KOPT-K1 (cell line): ENCODE data around the gene OSER1.
"Not testable (repeated sequence)": the region's sequence is repeated elsewhere in the genome, so short reads cannot be mapped to it uniquely, and the experiment has no call there.

Source experiments
- H3K27ac ChIP-seq: fragments of 200-600 bp; sonication (generic); 2 replicates; pipeline ENCODE4 v1.5.1; 2016; ENCODE audit warnings: antibody characterized with exemption, mild to moderate bottlenecking, low read depth, low read length; ENCODE audit not compliant: poor library complexity, severe bottlenecking
- H3K36me3 ChIP-seq: fragments of 200-600 bp; sonication (generic); 2 replicates; pipeline ENCODE4 v1.5.1; 2017; ENCODE audit warnings: antibody characterized with exemption, mild to moderate bottlenecking, low read length, moderate library complexity; ENCODE audit not compliant: insufficient read depth
- H3K9me3 ChIP-seq: fragments of 200-600 bp; sonication (generic); 2 replicates; pipeline ENCODE4 v1.5.1; 2017; ENCODE audit warnings: antibody characterized with exemption, low read length, mild to moderate bottlenecking; ENCODE audit not compliant: insufficient read depth, poor library complexity, severe bottlenecking

OSER1 gene

DNA sequence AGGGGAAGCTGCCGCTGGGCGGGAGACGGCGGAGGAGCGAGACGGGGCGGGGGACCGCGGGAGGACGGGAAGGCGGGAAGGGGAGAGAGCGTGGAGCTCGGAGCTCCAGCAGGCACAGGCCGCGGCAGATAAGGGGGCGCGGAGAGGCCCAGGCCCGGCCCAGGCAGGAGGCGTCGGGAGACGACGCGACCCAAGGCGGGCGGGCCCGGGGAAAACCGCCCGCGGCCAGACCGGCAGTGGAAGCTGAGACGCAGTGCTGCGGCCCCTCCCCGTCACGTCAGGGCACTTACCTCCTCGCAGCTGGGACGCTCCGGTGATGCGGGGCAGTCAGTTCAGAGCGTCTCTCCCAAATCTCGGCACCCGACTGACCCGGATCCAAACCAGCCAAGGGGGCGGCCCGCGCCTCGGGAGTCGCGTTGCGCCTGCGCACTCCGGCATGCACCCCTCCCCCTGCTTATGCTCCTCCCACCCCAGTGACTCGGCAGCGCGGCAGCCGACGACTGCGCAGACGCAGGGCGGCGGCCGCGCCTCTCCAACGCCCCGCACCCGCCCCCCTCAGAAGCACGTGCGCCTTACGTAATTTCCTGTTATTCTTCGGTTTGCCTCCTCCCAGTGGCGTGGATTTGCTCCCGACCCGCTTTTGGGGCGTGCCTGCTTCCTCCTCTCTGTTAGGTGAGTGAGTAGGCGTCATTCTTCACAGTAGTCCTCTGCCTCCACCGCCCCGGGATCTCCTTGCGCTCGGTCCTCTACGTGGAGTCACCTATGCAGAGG lies at the start of gene OSER1:
Gene OSER1, minus strand, starts transcription at position 366 of the 771 bp plus-strand sequence. CDS start 3,814 bp downstream, outside the sequence.
- Histone ChIP-seq H3K9me3 (no peaks in the 10 kb centered on the region), H3K36me3 (peaks cover 10% of the 10 kb centered on the region), H3K27ac (peak within 1 kb of the TSS; percentile 60)

DNA sequence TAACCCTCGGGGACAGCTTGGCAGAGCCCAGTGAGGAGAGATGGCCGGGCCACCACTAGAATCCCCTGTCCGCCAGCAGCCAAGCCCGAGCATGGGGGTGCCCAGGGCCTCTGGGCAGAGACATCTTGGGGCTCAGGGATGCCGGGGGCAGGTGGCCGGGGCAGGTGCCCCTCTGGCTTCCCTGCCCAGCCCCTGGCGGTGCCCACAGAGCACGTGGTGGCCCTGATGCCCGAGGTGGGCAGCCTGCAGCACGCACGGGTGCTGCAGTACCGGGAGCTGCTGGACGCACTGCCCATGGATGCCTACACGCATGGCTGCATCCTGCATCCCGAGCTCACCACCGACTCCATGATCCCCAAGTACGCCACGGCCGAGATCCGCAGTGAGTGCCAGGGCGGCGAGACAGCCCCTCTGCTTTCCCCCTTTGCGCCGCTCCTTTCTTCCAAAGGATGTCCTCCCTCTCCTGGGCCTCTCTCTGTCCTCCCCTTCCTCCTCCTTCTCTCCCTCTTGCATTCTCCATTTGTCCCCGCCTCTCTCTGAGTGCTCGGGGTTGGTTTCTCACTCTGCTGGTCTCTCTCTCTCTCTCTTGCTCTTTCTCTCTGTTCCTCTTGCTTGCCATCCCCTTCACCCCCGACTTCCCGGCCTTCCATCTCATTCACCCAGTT lies 47.8 kb upstream of the OSER1 start:
- Histone ChIP-seq H3K27ac (no peak overlapping the region), H3K9me3 (no peaks in the 10 kb centered on the region), H3K36me3 (no peaks in the 10 kb centered on the region)

DNA sequence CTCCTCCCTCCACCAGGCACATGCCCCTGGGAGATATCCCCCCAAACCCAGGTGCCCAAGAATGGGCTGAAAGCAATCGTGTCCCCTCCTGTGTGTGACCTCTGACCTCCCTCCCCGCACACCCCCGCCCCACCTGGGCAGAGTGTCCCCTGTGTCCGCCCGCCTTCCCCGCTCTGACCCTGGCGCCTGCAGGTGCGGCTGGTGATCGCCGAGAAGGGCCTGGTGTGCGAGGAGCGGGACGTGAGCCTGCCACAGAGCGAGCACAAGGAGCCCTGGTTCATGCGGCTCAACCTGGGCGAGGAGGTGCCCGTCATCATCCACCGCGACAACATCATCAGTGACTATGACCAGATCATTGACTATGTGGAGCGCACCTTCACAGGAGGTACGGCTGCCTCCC lies 46.4 kb upstream of the OSER1 start:
- H3K27ac ChIP-seq = no peak overlapping the region
- H3K9me3 ChIP-seq = no peaks in the 10 kb centered on the region
- H3K36me3 ChIP-seq = no peaks in the 10 kb centered on the region

DNA sequence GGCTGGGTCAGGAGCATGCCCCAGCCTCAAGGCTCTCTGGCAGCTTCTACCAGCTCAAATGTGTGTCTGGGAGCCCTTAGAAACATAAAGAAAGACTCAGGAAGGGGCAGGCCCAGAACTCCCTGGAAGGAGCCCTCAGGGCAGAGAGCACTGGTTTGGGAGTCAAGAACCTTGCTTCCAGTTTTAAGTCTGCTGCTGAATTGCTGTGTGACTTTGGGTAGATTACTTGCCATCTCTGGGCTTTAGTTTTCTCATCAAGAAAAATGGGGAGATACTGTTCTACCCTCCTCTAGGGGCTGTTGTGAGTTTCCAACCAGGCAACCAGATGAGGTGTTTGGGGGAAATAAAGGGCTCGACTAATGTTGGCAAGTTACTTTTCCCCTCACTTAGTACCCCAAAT lies 45.4 kb upstream of the OSER1 start:
- no peak overlapping the region for H3K27ac ChIP-seq
- no peaks in the 10 kb centered on the region for H3K36me3 ChIP-seq
- H3K9me3 ChIP-seq = no peaks in the 10 kb centered on the region

DNA sequence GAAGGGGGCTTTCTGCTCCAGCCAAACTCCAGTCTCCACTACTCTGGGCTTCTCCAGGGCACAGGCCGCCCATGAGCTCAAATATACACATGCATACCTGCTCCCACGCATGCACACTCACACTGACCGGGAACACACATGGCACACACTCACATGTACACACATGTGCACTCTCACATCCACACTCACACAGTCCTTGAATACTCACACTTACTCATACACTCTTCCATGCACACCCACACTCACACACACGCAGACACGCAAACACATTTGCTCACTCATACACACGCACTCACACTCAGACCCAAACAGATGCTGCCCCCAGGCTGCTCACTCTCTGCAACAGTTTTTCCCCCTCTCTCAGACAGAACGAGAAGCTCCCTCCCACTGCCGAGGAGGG lies 43.5 kb upstream of the OSER1 start:
- Histone ChIP-seq H3K36me3 (no peaks in the 10 kb centered on the region), H3K9me3 (no peaks in the 10 kb centered on the region)

DNA sequence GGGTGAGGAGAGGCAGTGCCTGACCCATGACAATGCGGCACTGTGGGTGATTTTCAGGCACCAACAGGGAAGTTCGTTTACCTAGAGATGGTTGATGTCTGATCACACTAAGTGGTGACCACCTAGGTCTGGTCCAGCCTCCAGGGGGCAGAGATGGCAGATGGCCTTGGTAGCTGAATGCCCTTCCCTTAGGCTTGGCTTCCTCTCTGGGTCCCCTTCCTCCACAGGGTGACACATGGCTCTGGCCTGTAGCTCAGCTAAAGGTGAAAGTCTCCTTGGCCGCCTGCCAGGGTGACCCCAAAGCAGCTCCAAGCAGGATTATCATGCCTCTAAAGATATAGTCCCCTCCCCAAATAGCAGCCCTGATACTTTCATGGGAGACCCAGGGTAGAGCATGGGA lies 43.0 kb upstream of the OSER1 start:
- Histone ChIP-seq H3K27ac (no peak overlapping the region), H3K9me3 (no peaks in the 10 kb centered on the region), H3K36me3 (no peaks in the 10 kb centered on the region)

More for the DNA sequence above, 43.5 kb upstream of the OSER1 start:
- no peak overlapping the region for H3K27ac ChIP-seq

DNA sequence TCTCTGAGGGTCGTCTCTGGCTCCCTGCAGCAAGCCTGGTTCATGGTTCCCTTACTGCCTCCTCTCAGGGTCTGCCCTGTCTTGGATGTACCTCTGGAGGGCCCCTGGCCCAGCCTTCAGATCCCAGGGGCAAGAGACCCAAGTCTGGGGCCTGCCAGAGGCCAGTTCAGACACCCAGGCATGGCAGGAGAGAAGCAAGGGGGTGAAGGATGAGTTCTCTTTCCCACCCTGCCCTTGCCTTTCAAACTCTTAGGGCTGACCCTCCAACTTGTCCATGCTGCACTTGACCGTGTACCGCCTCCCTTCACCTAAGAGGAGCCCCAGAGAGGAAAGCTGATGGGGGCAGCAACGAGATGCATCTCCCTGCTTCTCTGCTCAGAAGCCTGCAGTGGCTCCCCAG lies 40.7 kb upstream of the OSER1 start:
- no peak overlapping the region for H3K27ac ChIP-seq
- H3K9me3 ChIP-seq = no peaks in the 10 kb centered on the region

DNA sequence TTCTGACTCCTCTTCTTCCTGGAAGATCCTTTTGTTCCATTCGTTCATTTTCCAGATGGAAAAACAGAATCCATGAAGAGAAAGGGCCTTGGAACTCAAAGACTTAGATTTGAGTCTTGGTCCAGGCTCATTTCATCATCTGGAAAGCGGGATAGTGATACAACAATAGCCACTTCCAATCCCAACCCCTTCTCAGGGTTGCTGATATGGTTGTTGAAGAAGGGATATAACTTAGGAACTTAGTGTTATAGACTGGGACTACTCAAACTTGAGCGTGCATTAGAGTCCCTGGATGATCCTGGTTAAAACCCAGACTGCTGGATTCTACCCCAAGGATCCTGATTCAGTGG lies 37.8 kb upstream of the OSER1 start:
- no peaks in the 10 kb centered on the region for H3K36me3 ChIP-seq
- H3K27ac ChIP-seq = no peak overlapping the region
- H3K9me3 ChIP-seq = no peaks in the 10 kb centered on the region

More for the DNA sequence above, 40.7 kb upstream of the OSER1 start:
- no peaks in the 10 kb centered on the region for H3K36me3 ChIP-seq

DNA sequence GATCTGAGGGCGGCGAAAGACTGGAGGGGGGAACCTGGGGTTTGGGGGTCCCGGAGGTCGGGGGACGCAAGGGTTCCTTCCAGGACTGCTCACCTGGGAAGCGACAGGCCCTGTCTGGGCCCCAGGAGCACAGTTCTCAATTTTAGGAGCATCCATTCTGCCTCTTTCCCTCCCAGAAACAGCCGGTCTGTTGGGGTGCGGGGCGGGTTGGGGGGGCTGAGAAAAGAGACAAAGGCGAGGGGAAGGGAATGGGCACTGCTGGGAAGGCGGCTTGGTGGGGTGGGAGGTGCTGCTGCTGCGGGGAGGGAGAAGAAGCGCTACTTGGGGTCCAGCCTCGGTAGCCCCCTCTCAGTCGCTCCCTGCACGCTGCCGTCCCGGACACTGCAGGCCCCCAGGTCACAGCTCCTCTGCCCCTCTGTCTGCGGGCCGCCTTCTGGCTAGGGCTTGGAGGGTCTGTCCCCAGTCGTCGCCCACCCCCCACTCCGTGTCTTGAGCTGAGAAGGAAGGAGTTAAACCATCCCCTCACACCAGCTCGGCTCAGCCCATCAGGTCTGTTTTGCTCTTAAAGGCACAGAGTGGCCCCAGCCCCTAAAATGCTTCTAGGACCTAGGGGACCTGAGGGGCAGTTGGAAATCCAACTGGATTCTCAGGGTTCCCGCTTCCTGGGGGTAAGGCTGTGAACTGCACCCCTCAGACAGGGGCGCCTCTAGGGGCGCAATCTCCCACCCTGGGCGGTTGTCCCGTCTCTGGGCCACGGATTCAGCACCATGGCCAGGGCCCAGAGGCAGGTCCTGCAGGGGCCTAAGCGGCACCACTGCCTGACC lies 37.2 kb upstream of the OSER1 start:
- Histone ChIP-seq H3K27ac (no peak overlapping the region), H3K36me3 (no peaks in the 10 kb centered on the region), H3K9me3 (no peaks in the 10 kb centered on the region)

DNA sequence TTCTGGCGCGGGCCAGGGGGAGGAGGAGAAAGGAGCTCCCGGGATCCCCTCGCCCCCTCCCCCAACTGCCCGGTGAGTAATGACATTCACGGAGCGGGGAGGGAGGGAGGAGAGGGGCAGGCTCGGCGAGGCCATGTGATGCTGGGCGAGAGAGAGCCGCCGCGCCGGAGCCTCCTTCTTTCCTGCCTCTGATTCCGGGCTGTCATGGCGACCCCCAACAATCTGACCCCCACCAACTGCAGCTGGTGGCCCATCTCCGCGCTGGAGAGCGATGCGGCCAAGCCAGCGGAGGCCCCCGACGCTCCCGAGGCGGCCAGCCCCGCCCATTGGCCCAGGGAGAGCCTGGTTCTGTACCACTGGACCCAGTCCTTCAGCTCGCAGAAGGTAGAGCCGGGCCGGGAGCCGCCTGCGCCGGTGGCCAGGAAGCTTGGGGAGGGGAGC lies 36.6 kb upstream of the OSER1 start, which contains the start of gene GDAP1L1:
Gene GDAP1L1, plus strand, starts transcription at position 178 of the 441 bp plus-strand sequence. Its CDS starts 27 bp downstream, at position 205.
- Histone ChIP-seq H3K36me3 (no peaks in the 10 kb centered on the region), H3K27ac (no peak within 1 kb of the TSS), H3K9me3 (peaks cover 3% of the 10 kb centered on the region)

DNA sequence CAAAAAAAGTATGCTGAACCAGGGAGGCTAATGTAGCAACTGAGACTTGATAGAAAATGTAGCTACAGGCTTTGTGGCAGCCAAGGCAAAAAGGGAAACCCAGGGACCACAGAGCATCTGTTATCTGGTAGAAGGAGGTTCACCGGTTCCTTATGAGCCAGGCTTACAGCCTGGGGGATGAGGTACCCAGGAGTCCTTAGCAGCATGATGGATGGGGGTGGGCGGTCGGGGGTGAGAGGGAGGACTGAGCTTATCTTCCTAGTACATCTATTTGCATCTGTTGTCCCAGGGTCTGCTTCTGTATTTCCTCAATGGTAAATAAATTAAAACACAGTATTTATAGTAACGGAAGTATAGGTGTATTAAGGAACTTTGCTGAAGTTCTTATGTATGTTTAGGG lies 35.4 kb upstream of the OSER1 start:
- no peak overlapping the region for H3K27ac ChIP-seq
- H3K36me3 ChIP-seq = no peaks in the 10 kb centered on the region
- H3K9me3 ChIP-seq = peaks cover 8% of the 10 kb centered on the region

DNA sequence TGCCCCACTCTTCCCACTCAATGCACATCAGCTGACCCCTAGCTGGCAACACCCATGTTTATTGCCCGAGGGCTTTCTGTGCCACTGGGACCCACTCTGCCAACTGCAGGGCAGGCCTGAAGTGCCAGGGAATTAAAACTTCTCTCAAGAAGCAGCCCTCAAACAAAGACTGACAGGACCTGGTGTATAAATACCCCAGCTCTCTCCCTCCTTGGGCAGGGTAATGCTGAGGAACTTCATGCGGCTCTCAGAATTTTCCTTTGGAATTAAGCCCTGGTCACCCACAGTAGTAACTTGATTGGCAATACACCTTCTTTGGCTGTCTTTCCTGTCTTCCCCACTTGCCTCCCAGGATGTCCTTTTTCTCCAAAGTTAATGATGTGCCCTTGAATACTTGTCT lies 31.2 kb upstream of the OSER1 start:
- H3K9me3 ChIP-seq = peaks cover 8% of the 10 kb centered on the region
- H3K36me3 ChIP-seq = no peaks in the 10 kb centered on the region
- no peak overlapping the region for H3K27ac ChIP-seq

DNA sequence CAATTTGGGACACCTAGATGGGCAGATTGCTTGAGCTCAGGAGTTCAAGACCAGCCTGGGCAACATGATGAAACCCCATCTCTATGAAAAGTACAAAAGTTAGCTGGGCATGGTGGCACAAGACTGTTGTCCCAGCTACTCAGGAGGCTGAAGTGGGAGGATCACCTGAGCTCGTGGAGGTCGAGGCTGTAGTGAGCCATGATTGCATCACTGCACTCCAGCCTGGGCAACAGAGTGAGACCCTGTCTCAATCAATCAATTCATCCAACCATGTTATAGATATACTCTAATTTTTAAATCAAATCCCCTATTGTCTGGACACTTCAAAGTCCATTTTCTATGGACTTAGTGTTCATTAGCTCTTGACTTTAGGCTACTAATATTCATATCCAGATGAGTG lies 26.3 kb upstream of the OSER1 start:
- H3K9me3 ChIP-seq, H3K27ac ChIP-seq, H3K36me3 ChIP-seq: not testable (repeated sequence)

DNA sequence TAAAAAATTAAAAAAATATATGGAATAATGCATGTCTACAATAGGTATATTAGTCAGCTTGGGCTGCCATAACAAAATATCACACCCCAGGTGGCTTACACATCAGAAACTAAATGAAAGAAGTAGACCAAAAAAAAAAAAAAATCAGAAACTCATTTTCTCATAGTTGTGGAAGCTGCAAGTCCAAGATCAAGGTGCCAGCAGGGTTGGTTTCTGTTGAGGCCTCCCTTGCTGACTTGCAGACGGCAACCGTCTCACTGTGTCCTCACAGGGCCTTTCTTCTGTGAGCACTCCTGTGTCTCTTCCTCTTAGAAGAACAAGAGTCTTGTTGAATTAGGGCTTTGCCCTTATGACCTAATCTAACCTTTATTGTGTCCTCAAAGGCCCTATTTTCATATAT lies 25.1 kb upstream of the OSER1 start:
- Histone ChIP-seq H3K27ac (no peak overlapping the region), H3K9me3 (no peaks in the 10 kb centered on the region)

More for the DNA sequence above, 25.1 kb upstream of the OSER1 start:
- no peaks in the 10 kb centered on the region for H3K36me3 ChIP-seq
